ENCODE data around the gene VIPR2.
"Not testable (repeated sequence)": the region's sequence is repeated elsewhere in the genome, so short reads cannot be mapped to it uniquely, and the experiment has no call there.

Gene VIPR2, protein sequence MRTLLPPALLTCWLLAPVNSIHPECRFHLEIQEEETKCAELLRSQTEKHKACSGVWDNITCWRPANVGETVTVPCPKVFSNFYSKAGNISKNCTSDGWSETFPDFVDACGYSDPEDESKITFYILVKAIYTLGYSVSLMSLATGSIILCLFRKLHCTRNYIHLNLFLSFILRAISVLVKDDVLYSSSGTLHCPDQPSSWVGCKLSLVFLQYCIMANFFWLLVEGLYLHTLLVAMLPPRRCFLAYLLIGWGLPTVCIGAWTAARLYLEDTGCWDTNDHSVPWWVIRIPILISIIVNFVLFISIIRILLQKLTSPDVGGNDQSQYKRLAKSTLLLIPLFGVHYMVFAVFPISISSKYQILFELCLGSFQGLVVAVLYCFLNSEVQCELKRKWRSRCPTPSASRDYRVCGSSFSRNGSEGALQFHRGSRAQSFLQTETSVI

GRCh38 chr7:159144758-159145489, at the start of gene VIPR2:
TSS of gene VIPR2 (minus strand) at chr7:159144867. CDS start at chr7:159144771, 96 bp downstream.
- DNase-seq (ENCODE audit: low read depth), result no peak

DNA sequence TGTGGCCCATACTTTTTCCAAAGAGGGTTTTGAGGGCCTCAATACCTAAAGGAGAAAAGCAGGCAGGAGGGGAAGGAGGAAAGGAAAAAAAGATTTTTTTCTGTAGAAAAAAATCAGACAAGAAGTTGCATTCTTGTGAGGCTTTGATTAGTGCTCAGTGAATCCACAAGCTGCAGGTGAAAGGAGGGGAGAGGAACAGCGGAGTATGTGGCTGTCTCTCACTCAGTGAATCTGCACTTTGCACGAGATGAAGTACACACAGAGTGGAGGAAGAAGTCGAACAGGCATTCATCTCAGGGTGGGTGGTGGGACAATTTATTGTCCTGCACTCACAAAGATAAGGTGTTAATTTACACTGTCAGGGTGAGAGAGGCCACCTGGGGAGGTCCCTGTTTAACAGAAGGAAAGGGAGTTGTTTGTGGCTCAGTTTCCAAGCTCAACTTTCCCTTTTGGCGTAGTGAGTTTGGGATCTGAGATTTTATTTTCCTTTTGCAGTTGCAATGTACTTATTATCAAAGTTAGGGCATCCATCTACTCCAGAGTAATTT, 49.0 kb upstream of the VIPR2 start:
- DNase-seq (ENCODE audit: low read depth), result no peak

- no peak for DNase-seq (ENCODE audit: low read depth)
Observed at GRCh38 chr7:159192725-159193453, 48.2 kb upstream of the VIPR2 start.

- no peak for DNase-seq (ENCODE audit: low read depth)
Observed at GRCh38 chr7:159192013-159192412, 47.3 kb upstream of the VIPR2 start.

GRCh38 chr7:159191236-159191635, 46.6 kb upstream of the VIPR2 start:
- no peak for DNase-seq (ENCODE audit: low read depth)

- no peak for DNase-seq (ENCODE audit: low read depth)
Observed at GRCh38 chr7:159188011-159188410, 43.3 kb upstream of the VIPR2 start.

GRCh38 chr7:159179241-159179640, 34.6 kb upstream of the VIPR2 start:
- DNase-seq (ENCODE audit: low read depth), result no peak

DNA sequence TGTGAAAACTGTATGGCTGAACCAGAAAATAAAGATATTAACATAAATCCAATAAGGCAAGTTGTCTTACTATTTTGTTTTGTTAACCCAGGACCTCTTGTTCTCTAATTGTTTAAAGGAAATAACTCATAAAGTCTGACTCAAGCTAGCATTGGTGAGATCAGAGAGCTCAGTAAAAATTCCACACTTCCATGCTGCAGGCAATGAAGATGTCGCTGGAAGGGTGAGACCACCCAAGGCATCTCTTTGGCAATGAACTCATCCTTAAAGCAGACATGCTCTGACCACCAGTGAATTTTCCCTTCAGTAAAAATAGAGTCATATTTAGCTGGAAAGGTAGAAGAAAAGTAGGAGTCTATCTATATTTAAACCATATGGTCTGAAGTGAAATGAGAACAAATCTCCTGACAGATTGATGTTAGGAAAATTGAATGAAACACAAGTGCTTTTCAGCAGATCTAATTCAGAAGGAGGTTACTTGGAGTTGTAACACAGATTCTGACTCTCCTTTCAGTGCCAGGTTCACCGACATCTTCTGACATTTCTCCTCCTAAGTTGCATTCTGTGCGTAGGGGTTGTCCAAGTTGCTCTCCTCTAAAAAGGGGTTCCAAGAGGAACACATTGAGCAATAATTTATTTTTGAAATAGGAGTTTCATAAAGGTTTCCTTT, 32.8 kb upstream of the VIPR2 start:
- DNase-seq (ENCODE audit: low read depth), result no peak

GRCh38 chr7:159175792-159176191, 31.1 kb upstream of the VIPR2 start:
- no peak for DNase-seq (ENCODE audit: low read depth)

- not testable (repeated sequence) for DNase-seq (ENCODE audit: low read depth)
Observed at GRCh38 chr7:159175100-159175499, 30.4 kb upstream of the VIPR2 start.

DNA sequence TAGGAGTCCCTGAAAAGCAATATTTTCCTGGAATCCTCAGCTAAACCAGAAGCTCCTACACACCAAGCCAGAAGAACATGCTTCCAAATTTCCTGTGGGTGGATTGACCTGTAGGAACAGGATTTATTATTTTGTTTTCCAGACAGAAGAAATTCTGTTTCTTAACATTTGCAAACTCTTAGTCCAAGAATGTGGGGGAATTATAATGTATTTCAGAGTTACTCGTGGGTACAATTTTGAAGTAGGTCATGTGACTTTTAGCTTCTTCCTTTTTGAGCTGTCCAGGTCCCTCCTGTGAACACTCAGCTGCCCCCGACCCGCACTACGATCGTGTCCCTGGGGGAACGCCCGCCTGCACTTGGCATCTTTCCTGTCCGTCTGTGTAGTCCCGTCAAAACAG, 27.7 kb upstream of the VIPR2 start:
- DNase-seq (ENCODE audit: low read depth), result no peak

- DNase-seq (ENCODE audit: low read depth), result no peak
Observed at GRCh38 chr7:159169391-159169790, 24.7 kb upstream of the VIPR2 start.

DNA sequence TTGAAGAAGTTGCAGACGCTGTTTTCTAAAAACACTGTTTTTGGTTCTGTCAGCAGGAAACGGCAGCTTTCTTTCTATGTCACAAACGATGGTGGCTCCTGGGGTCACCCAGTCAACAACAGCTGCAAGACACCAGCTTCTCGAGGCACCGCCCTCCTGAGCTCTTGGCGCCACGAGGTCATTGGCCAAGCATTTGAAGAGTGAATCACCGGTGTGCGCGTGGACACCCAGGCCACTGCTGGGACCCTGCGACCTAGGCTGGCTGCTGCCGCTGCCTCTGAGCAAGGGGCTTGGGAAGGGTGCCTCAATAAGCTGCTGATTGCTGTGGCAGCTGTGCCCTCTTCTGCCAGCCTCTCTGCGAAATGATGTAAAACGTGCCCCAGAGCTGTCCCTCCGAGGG, 22.5 kb upstream of the VIPR2 start:
- no peak for DNase-seq (ENCODE audit: low read depth)

DNA sequence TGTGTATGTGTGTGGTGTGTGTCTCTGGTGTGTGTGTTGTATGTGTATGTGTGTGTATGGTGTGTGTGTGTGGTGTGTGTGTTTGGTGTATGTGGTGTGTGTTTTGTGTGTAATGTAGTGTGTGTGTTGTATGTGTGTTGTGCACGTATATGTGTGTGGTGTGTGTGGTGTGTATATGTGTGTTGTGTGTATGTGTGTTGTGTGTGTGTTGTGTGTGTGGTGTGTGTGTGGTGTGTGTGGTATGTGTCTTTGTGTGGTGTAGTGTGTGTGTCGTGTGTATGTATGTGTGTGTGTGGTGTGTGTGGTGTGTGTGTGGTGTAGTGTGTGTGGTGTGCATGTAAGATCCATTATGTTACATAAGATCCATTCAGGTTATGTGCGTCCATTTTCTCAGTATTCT, 21.9 kb upstream of the VIPR2 start:
- DNase-seq (ENCODE audit: low read depth), result no peak

DNA sequence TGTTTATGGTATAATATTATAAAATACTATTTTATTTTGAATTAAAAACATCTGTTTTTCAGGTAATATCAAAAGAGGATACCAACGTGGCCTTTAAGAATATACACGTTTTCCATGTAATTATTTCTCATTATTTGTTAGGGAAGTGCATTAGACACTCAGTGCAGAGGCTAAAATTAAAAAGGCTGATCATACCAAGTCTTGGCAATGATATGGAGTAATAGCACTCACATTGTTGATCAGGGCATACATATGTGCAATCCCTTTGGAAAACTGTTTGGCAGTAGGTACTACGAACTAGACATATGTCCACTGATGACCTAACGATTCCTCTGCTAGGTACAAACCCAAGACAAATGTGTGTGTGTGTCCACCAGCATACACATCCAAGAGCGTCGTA, 20.7 kb upstream of the VIPR2 start:
- DNase-seq (ENCODE audit: low read depth), result no peak

GRCh38 chr7:159163703-159164301, 19.1 kb upstream of the VIPR2 start:
- not testable (repeated sequence) for DNase-seq (ENCODE audit: low read depth)

DNA sequence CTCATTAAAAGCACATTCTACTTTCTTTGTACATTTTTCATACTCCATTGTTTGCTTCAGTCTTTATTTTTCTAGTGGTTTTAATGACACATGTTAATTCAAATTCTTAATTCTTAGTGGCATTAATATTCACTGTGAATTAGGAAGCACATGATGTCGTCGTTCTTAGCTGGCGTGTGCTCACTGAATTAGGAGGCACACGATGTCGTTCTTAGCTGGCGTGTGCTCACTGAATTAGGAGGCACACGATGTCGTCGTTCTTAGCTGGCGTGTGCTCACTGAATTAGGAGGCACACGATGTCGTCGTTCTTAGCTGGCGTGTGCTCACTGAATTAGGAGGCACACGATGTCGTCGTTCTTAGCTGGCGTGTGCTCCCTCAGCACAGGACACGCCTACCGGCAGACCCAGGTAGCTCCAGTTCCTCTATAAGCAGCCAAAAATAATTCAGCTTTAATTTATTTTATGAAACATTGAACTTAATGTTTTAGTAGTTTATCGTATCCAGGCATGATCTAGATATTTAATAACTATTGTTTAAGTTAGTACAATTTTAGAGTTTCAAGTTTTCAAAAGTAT, 17.5 kb upstream of the VIPR2 start:
- not testable (repeated sequence) for DNase-seq (ENCODE audit: low read depth)

- DNase-seq (ENCODE audit: low read depth), result no peak
Observed at GRCh38 chr7:159160450-159160849, 15.8 kb upstream of the VIPR2 start.

DNA sequence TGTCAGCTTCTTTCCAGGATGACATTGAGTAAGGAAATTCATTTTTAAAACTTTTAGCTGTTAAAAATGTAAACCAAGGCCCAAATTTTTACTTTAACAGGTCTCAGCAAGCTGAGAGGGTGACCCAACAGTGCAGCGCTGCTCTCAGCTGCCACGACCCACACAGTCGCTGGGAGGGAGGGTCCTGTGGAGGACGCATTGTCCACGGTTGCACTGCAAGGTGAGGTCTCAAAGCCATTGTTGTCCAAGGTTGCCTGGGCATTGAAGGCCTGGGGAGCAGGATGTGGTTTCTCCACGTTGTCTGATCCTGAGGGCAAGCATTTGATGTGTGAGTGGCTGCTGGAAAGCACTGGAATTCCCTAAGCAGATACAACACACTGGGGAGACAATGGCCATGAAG, 15.1 kb upstream of the VIPR2 start:
- no peak for DNase-seq (ENCODE audit: low read depth)

DNA sequence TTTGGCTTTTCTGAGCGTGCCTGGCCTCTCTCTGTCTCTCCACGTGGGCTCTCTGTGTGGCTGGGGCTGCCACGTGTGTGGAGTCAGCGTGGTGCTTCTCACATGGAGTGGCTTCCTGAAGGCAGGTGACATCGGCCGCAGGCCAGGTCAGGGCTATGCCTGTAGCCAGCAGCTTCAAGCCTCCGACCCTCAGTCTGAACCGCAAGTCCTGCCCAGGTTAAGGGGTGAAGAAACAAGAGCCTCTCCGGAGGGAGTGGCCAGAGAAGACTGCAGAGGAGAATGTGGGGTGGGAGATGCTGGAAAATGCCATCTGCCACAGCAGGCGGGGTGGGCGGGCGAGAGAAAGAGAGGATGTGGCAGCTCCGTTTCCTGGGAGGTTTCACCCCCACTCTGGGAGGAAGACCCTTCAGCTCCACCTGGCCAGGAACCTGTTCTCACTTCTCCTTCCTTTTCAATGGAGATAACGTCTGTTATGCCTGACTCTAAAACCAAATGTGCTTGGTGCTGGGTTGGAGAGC, 14.3 kb upstream of the VIPR2 start:
- DNase-seq (ENCODE audit: low read depth), result no peak
